ENCODE measurements around the gene FRRS1L. TPM values are rescaled to one million over a fixed set of nuclear protein-coding genes. Genes with fewer than 3 reads are reported as not detected.

The FRRS1L gene
- total RNA-seq, 1 experiment from 2014 or later: not detected

GRCh38 chr9:109162677-109163076 lies 4.4 kb downstream of the FRRS1L start:
- CTCF ChIA-PET: no interaction called here
- POLR2A ChIA-PET (ENCODE audit: unreplicated experiment): no interaction called here

GRCh38 chr9:109161471-109161870 lies 5.6 kb downstream of the FRRS1L start:
- intact Hi-C loops (cut with micrococcal nuclease; ENCODE audit: unreplicated experiment): no loop called here
- BruUV-seq (replicated peaks): no TSS peak

More at GRCh38 chr9:109162677-109163076, 4.4 kb downstream of the FRRS1L start:
- Histone ChIP-seq H3K27ac (no peak overlapping the region), H2AFZ (no peak overlapping the region), H3K79me2 (ENCODE audit: low read depth) (no peaks in the 10 kb centered on the region), H3K36me3 (ENCODE audit: low read depth) (no peaks in the 10 kb centered on the region), H3K4me2 (no peak overlapping the region), H3K4me1 (replicated peaks; ENCODE audit: insufficient read depth) (no peaks in the 10 kb centered on the region), H4K20me1 (ENCODE audit: insufficient read depth) (no peaks in the 10 kb centered on the region), H3K9me2 (ENCODE audit: insufficient read depth) (no peaks in the 10 kb centered on the region), H3K9me3 (ENCODE audit: insufficient read depth, low read depth) (no peaks in the 10 kb centered on the region), H3K4me3 (no peak overlapping the region), H3F3A (ENCODE audit: insufficient read depth, low read depth) (no peaks in the 10 kb centered on the region), H3K27me3 (ENCODE audit: insufficient read depth, low read depth) (no peaks in the 10 kb centered on the region)
- no TSS peak for BruUV-seq (replicated peaks)
- no peak for TF ChIP-seq CTCF (conservative IDR thresholded peaks at IDR 0.05)
- no peak for TF ChIP-seq EZH2 (IDR thresholded peaks at IDR 0.05; ENCODE audit: low read depth)
- no peak for DNase-seq
- intact Hi-C loops (cut with micrococcal nuclease; ENCODE audit: unreplicated experiment): no loop called here

GRCh38 chr9:109159583-109159982 lies 7.5 kb downstream of the FRRS1L start:
- H3K27me3 ChIP-seq (ENCODE audit: insufficient read depth, low read depth): no peaks in the 10 kb centered on the region
- no peaks in the 10 kb centered on the region for H3K36me3 ChIP-seq (ENCODE audit: low read depth)
- H3K4me1 ChIP-seq (replicated peaks; ENCODE audit: insufficient read depth): no peaks in the 10 kb centered on the region
- no peak overlapping the region for H3K4me3 ChIP-seq
- TF ChIP-seq CTCF (conservative IDR thresholded peaks at IDR 0.05): no peak
- no peak for TF ChIP-seq EZH2 (IDR thresholded peaks at IDR 0.05; ENCODE audit: low read depth)
- no peaks in the 10 kb centered on the region for H3K9me3 ChIP-seq (ENCODE audit: insufficient read depth, low read depth)
- H2AFZ ChIP-seq: no peak overlapping the region
- no peak overlapping the region for H3K27ac ChIP-seq
- BruUV-seq (replicated peaks): no TSS peak
- no peak overlapping the region for H3K4me2 ChIP-seq
- POLR2A ChIA-PET (ENCODE audit: unreplicated experiment): no interaction called here
- no peaks in the 10 kb centered on the region for H3K9me2 ChIP-seq (ENCODE audit: insufficient read depth)
- no peaks in the 10 kb centered on the region for H4K20me1 ChIP-seq (ENCODE audit: insufficient read depth)
- intact Hi-C loops (cut with micrococcal nuclease; ENCODE audit: unreplicated experiment): no loop called here
- CTCF ChIA-PET: no interaction called here
- no peaks in the 10 kb centered on the region for H3F3A ChIP-seq (ENCODE audit: insufficient read depth, low read depth)
- no peaks in the 10 kb centered on the region for H3K79me2 ChIP-seq (ENCODE audit: low read depth)
- no peak for DNase-seq

More at GRCh38 chr9:109161471-109161870, 5.6 kb downstream of the FRRS1L start:
- DNase-seq: no peak
- Histone ChIP-seq H3F3A (ENCODE audit: insufficient read depth, low read depth) (no peaks in the 10 kb centered on the region), H3K4me2 (no peak overlapping the region), H3K79me2 (ENCODE audit: low read depth) (no peaks in the 10 kb centered on the region), H3K9me2 (ENCODE audit: insufficient read depth) (no peaks in the 10 kb centered on the region), H3K27me3 (ENCODE audit: insufficient read depth, low read depth) (no peaks in the 10 kb centered on the region), H2AFZ (no peak overlapping the region), H3K4me1 (replicated peaks; ENCODE audit: insufficient read depth) (no peaks in the 10 kb centered on the region), H4K20me1 (ENCODE audit: insufficient read depth) (no peaks in the 10 kb centered on the region), H3K9me3 (ENCODE audit: insufficient read depth, low read depth) (no peaks in the 10 kb centered on the region), H3K4me3 (no peak overlapping the region), H3K27ac (no peak overlapping the region), H3K36me3 (ENCODE audit: low read depth) (no peaks in the 10 kb centered on the region)
- ChIA-PET CTCF (no interaction called here), POLR2A (ENCODE audit: unreplicated experiment) (no interaction called here)
- TF ChIP-seq CTCF (conservative IDR thresholded peaks at IDR 0.05) (no peak), EZH2 (IDR thresholded peaks at IDR 0.05; ENCODE audit: low read depth) (no peak)

All from PC-9 (cell line).